Astrocyte of the cerebellum (primary cell): ENCODE measurements around the gene ANKFN1.
A peak's percentile ranks its signal among the peaks of the same experiment; 100 is the strongest.

Experiments used
- DNase-seq: peaks from one replicate; pipeline ENCODE4 v3.0.0-alpha.2; 2011; ENCODE audit warnings: low read depth
- H3K4me3 ChIP-seq: 2 replicates; pipeline ENCODE4 v1.5.1; 2011; ENCODE audit warnings: mild to moderate bottlenecking, low read depth, low read length, moderate library complexity
- CTCF ChIP-seq: IDR thresholded peaks from 2 replicates; pipeline ENCODE4 v1.5.1; 2012; ENCODE audit warnings: low read length, low read depth, moderate library complexity, mild to moderate bottlenecking; ENCODE audit errors: missing control alignments
- in situ Hi-C: cut with HindIII; loops from 2 replicates; pipeline ENCODE4 v1.10.0; 2017; ENCODE audit warnings: low sequenced_read_pairs

ANKFN1 gene

GRCh38 chr17:56314984-56315602 lies 161.8 kb downstream of the ANKFN1 start:
- in situ Hi-C loops, result no loop called here
- no peak overlapping the region for H3K4me3 ChIP-seq
- DNase-seq, result no peak
- no peak for TF ChIP-seq CTCF

GRCh38 chr17:56316604-56317003 lies 163.3 kb downstream of the ANKFN1 start:
- no peak for TF ChIP-seq CTCF
- H3K4me3 ChIP-seq, result no peak overlapping the region
- in situ Hi-C loops, result no loop called here
- no peak for DNase-seq

- in situ Hi-C loops, result no loop called here
- no peak overlapping the region for H3K4me3 ChIP-seq
- DNase-seq, result no peak
- TF ChIP-seq CTCF, result no peak
Observed at GRCh38 chr17:56317351-56318208, 164.3 kb downstream of the ANKFN1 start.

- peak; percentile 60 for TF ChIP-seq CTCF
- H3K4me3 ChIP-seq, result no peak overlapping the region
- in situ Hi-C loops, result no loop called here
- peak; percentile 51 for DNase-seq
Observed at GRCh38 chr17:56319531-56319930, 166.3 kb downstream of the ANKFN1 start.

- no peak for TF ChIP-seq CTCF
- no peak overlapping the region for H3K4me3 ChIP-seq
- in situ Hi-C loops, result no loop called here
- DNase-seq, result no peak
Observed at GRCh38 chr17:56320443-56320842, 167.2 kb downstream of the ANKFN1 start.

GRCh38 chr17:56322991-56323390 lies 169.7 kb downstream of the ANKFN1 start:
- no peak for TF ChIP-seq CTCF
- DNase-seq, result no peak
- in situ Hi-C loops, result no loop called here
- no peak overlapping the region for H3K4me3 ChIP-seq
